ENCODE measurements around the gene APOL1. TPM values are rescaled to one million over a fixed set of nuclear protein-coding genes. Genes with fewer than 3 reads are reported as not detected.
"Not testable (repeated sequence)": the region's sequence is repeated elsewhere in the genome, so short reads cannot be mapped to it uniquely, and the experiment has no call there.

APOL1 gene
- total and polyA plus RNA-seq, 4 donors, result 7.7 to 129 (median 59.5) TPM

GRCh38 chr22:36253523-36254490 is 874 bp downstream of the APOL1 start:
- H3K9ac ChIP-seq (ENCODE audit: low read depth in 1 of 2, low read length in 2 of 2), result peak overlapping the region; percentile 99
- H3K4me1 ChIP-seq (ENCODE audit: control insufficient read depth in 4 of 4, insufficient read depth in 4 of 4, low read length in 3 of 4), result peaks cover 6 to 56% (median 41%) of the 10 kb centered on the region in 4 donors
- H3K9me3 ChIP-seq (ENCODE audit: control insufficient read depth in 4 of 4, low read length in 3 of 4), result no peaks in the 10 kb centered on the region
- H3K4me3 ChIP-seq (ENCODE audit: low read depth in 1 of 3, low read length in 3 of 3), result peak overlapping the region; percentile 60 to 98 (median 98)
- H3K27ac ChIP-seq (ENCODE audit: low read depth in 1 of 2, low read length in 2 of 2), result peak overlapping the region; percentile 93 to 96
- TF ChIP-seq GABPA (IDR thresholded peaks at IDR 0.05 in 1 of 2, conservative IDR thresholded peaks at IDR 0.05 in 1 of 2) (no peak), SP1 (IDR thresholded peaks at IDR 0.05) (no peak), EGR1 (IDR thresholded peaks at IDR 0.05; ENCODE audit: low read depth in 2 of 2) (no peak), YY1 (IDR thresholded peaks at IDR 0.05) (no peak), HNF4A (conservative IDR thresholded peaks at IDR 0.05) (no peak), CTCF (IDR thresholded peaks at IDR 0.05; ENCODE audit: low read depth, low read length, missing input control) (no peak), RXRA (IDR thresholded peaks at IDR 0.05) (no peak), ATF3 (IDR thresholded peaks at IDR 0.05) (no peak), FOXA1 (IDR thresholded peaks at IDR 0.05) (no peak)
- no peaks in the 10 kb centered on the region for H3K27me3 ChIP-seq (ENCODE audit: control insufficient read depth in 4 of 4, insufficient read depth in 4 of 4, low read length in 3 of 4)
- H3K36me3 ChIP-seq (ENCODE audit: control insufficient read depth in 4 of 4, insufficient read depth in 3 of 4, low read depth in 1 of 4, low read length in 3 of 4), result peaks cover 0 to 18% (median 8%) of the 10 kb centered on the region in 4 donors
- WGBS, result 39% methylated on average over 7 of the region's 7 CpGs
- DNase-seq (ENCODE audit: low spot score), result no peak

- Histone ChIP-seq H3K4me3 (ENCODE audit: low read depth in 1 of 3, low read length in 3 of 3) (peak overlapping the region in 2 of 3 donors; percentile 62 to 98), H3K36me3 (ENCODE audit: control insufficient read depth in 4 of 4, insufficient read depth in 3 of 4, low read depth in 1 of 4, low read length in 3 of 4) (peaks cover 1 to 27% (median 15%) of the 10 kb centered on the region in 4 donors), H3K27ac (ENCODE audit: low read depth in 1 of 2, low read length in 2 of 2) (peak overlapping the region; percentile 70 to 96), H3K4me1 (ENCODE audit: control insufficient read depth in 4 of 4, insufficient read depth in 4 of 4, low read length in 3 of 4) (peaks cover 9 to 65% (median 46%) of the 10 kb centered on the region in 4 donors)
- not testable (repeated sequence) for H3K9me3 ChIP-seq (ENCODE audit: control insufficient read depth in 4 of 4, low read length in 3 of 4); DNase-seq (ENCODE audit: low spot score); H3K9ac ChIP-seq (ENCODE audit: low read depth in 1 of 2, low read length in 2 of 2); H3K27me3 ChIP-seq (ENCODE audit: control insufficient read depth in 4 of 4, insufficient read depth in 4 of 4, low read length in 3 of 4)
- 88% methylated on average over 1 of the region's 5 CpGs for WGBS
Observed at GRCh38 chr22:36255572-36255971, 2.6 kb downstream of the APOL1 start.

GRCh38 chr22:36256478-36256877 is 3.5 kb downstream of the APOL1 start:
- WGBS, result 91% methylated on average over 3 of the region's 3 CpGs
- Histone ChIP-seq H3K36me3 (ENCODE audit: control insufficient read depth in 4 of 4, insufficient read depth in 3 of 4, low read depth in 1 of 4, low read length in 3 of 4) (peaks cover 4 to 34% (median 20%) of the 10 kb centered on the region in 4 donors), H3K27ac (ENCODE audit: low read depth in 1 of 2, low read length in 2 of 2) (no peak overlapping the region), H3K27me3 (ENCODE audit: control insufficient read depth in 4 of 4, insufficient read depth in 4 of 4, low read length in 3 of 4) (no peaks in the 10 kb centered on the region), H3K9me3 (ENCODE audit: control insufficient read depth in 4 of 4, low read length in 3 of 4) (no peaks in the 10 kb centered on the region), H3K4me3 (ENCODE audit: low read depth in 1 of 3, low read length in 3 of 3) (no peak overlapping the region), H3K4me1 (ENCODE audit: control insufficient read depth in 4 of 4, insufficient read depth in 4 of 4, low read length in 3 of 4) (peaks cover 11 to 74% (median 53%) of the 10 kb centered on the region in 4 donors), H3K9ac (ENCODE audit: low read depth in 1 of 2, low read length in 2 of 2) (no peak overlapping the region)
- no peak for DNase-seq (ENCODE audit: low spot score)
- no peak for TF ChIP-seq NR2F2 (IDR thresholded peaks at IDR 0.05)
- TF ChIP-seq RXRA (IDR thresholded peaks at IDR 0.05), result no peak
- no peak for TF ChIP-seq EGR1 (IDR thresholded peaks at IDR 0.05; ENCODE audit: low read depth in 2 of 2)
- TF ChIP-seq FOXA1 (IDR thresholded peaks at IDR 0.05), result no peak
- no peak for TF ChIP-seq CTCF (IDR thresholded peaks at IDR 0.05; ENCODE audit: low read depth, low read length, missing input control)
- TF ChIP-seq GABPA (IDR thresholded peaks at IDR 0.05 in 1 of 2, conservative IDR thresholded peaks at IDR 0.05 in 1 of 2), result no peak
- no peak for TF ChIP-seq MAX (IDR thresholded peaks at IDR 0.05)
- TF ChIP-seq SP1 (IDR thresholded peaks at IDR 0.05), result no peak
- TF ChIP-seq HNF4G (IDR thresholded peaks at IDR 0.05), result no peak
- TF ChIP-seq HNF4A (conservative IDR thresholded peaks at IDR 0.05), result no peak
- TF ChIP-seq YY1 (IDR thresholded peaks at IDR 0.05), result no peak
- no peak for TF ChIP-seq RAD21 (IDR thresholded peaks at IDR 0.05)
- no peak for TF ChIP-seq ZBTB33 (IDR thresholded peaks at IDR 0.05)
- no peak for TF ChIP-seq FOXA2 (IDR thresholded peaks at IDR 0.05)
